Type B pancreatic cell (in vitro differentiated cells): ENCODE results near the gene HPN. TPM values are rescaled to one million over a fixed set of nuclear protein-coding genes. Genes with fewer than 3 reads are reported as not detected.
A peak's percentile ranks its signal among the peaks of the same experiment; 100 is the strongest.

Experiments
- DNase-seq: peaks from one replicate; pipeline ENCODE4 v3.0.0; 2021; ENCODE audit warnings: mixed read lengths; ENCODE audit not compliant: unreplicated experiment; ENCODE audit errors: extremely low spot score
- H3K27ac Mint-ChIP-seq: 2 replicates; pipeline ENCODE4 v1.8.0; 2021; ENCODE audit warnings: mild to moderate bottlenecking, mixed read lengths
- H3K27me3 Mint-ChIP-seq: 2 replicates; pipeline ENCODE4 v1.8.0; 2021; ENCODE audit warnings: mixed read lengths
- H3K36me3 Mint-ChIP-seq: 2 replicates; pipeline ENCODE4 v1.8.0; 2021; ENCODE audit warnings: mixed read lengths
- H3K4me1 Mint-ChIP-seq: one replicate; pipeline ENCODE4 v1.8.0; 2021; ENCODE audit warnings: mixed read lengths; ENCODE audit not compliant: unreplicated experiment
- H3K4me3 Mint-ChIP-seq: 2 replicates; pipeline ENCODE4 v1.8.0; 2021; ENCODE audit warnings: mild to moderate bottlenecking, mixed read lengths
- H3K9me3 Mint-ChIP-seq: 2 replicates; pipeline ENCODE4 v1.8.0; 2021; ENCODE audit warnings: mixed read lengths
- CTCF ChIP-seq: fragments of 200-600 bp; sonication (generic); conservative IDR thresholded peaks from 2 replicates; pipeline ENCODE4 v1.5.0; 2021; ENCODE audit warnings: antibody characterized with exemption, mild to moderate bottlenecking
- total RNA-seq: library from RNA; stranded (reverse); gene quantifications from 2 replicates; pipeline ENCODE4 v1.2.1, GENCODE V29; 2021; ENCODE audit warnings: low replicate concordance

Gene HPN
- total RNA-seq, 1 donor from 2014 or later: 15.1 TPM

- Mint-ChIP-seq H3K4me3 (no peak overlapping the region), H3K27ac (no peak overlapping the region), H3K36me3 (peaks cover 13% of the 10 kb centered on the region), H3K9me3 (no peaks in the 10 kb centered on the region), H3K27me3 (peaks cover 7% of the 10 kb centered on the region), H3K4me1 (no peaks in the 10 kb centered on the region)
- no peak for DNase-seq
- TF ChIP-seq CTCF: no peak
Observed at GRCh38 chr19:35023428-35023827, 18.1 kb upstream of the HPN start.

- H3K27ac Mint-ChIP-seq: peak overlapping the region; percentile 51
- H3K36me3 Mint-ChIP-seq: peaks cover 13% of the 10 kb centered on the region
- no peaks in the 10 kb centered on the region for H3K9me3 Mint-ChIP-seq
Observed at GRCh38 chr19:35024095-35024494, 17.4 kb upstream of the HPN start.

GRCh38 chr19:35025969-35026368, 15.6 kb upstream of the HPN start:
- peaks cover 17% of the 10 kb centered on the region for H3K27me3 Mint-ChIP-seq

More at GRCh38 chr19:35024095-35024494, 17.4 kb upstream of the HPN start:
- Mint-ChIP-seq H3K4me1 (no peaks in the 10 kb centered on the region), H3K27me3 (peaks cover 11% of the 10 kb centered on the region), H3K4me3 (no peak overlapping the region)
- no peak for DNase-seq
- no peak for TF ChIP-seq CTCF

GRCh38 chr19:35026418-35026817, 15.1 kb upstream of the HPN start:
- peaks cover 4% of the 10 kb centered on the region for H3K36me3 Mint-ChIP-seq
- H3K27me3 Mint-ChIP-seq: peaks cover 22% of the 10 kb centered on the region
- peaks cover 4% of the 10 kb centered on the region for H3K4me1 Mint-ChIP-seq
- H3K9me3 Mint-ChIP-seq: no peaks in the 10 kb centered on the region
- no peak overlapping the region for H3K27ac Mint-ChIP-seq
- TF ChIP-seq CTCF: no peak
- DNase-seq: no peak
- H3K4me3 Mint-ChIP-seq: no peak overlapping the region

More at GRCh38 chr19:35025969-35026368, 15.6 kb upstream of the HPN start:
- DNase-seq: no peak
- H3K9me3 Mint-ChIP-seq: no peaks in the 10 kb centered on the region
- no peak overlapping the region for H3K27ac Mint-ChIP-seq
- peaks cover 5% of the 10 kb centered on the region for H3K36me3 Mint-ChIP-seq
- no peaks in the 10 kb centered on the region for H3K4me1 Mint-ChIP-seq
- no peak overlapping the region for H3K4me3 Mint-ChIP-seq
- no peak for TF ChIP-seq CTCF

GRCh38 chr19:35027009-35027408, 14.5 kb upstream of the HPN start:
- Mint-ChIP-seq H3K4me3 (no peak overlapping the region), H3K9me3 (no peaks in the 10 kb centered on the region), H3K36me3 (peaks cover 4% of the 10 kb centered on the region), H3K4me1 (peaks cover 7% of the 10 kb centered on the region), H3K27me3 (peaks cover 28% of the 10 kb centered on the region), H3K27ac (no peak overlapping the region)
- no peak for DNase-seq
- no peak for TF ChIP-seq CTCF
